ENCODE results near the gene LRRC75A.
"Not testable (repeated sequence)": the region's sequence is repeated elsewhere in the genome, so short reads cannot be mapped to it uniquely, and the experiment has no call there.

Gene LRRC75A

DNA sequence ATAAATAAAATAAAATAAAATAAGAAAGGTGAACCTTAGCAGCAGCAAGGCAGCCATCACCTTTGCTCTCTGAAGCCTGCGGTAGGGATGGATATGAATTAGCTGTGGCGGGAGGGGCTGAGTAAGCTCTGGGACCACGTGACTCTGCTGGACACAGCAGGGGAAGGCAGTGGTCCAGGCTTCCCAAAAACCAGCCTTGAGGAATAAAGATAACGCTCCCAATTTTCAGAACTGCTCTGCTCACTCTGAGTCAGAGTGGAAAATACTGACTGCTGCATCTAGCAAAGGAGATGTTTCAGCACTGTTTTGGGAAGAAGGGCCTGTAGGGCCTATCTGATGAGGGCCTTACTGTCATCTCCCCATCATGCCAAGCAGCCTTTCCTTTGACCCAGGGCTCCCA, 96.1 kb downstream of the LRRC75A start:
- not testable (repeated sequence) for DNase-seq

DNA sequence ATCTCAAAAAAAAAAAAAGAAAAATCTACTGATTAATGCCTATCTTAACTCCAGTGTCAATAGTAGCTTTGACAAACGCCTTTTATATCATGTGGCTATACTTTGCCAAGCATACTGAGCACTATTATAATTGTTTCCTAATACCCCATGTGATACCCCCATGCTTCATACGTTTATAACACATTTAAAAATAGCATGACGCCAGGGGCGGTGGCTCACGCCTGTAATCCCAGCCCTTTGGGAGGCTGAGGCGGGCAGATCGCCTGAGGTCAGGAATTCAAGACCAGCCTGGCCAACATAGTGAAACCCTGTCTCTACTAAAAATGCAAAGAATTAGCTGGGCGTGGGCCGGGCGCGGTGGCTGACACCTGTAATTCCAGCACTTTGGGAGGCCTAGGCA, 99.5 kb downstream of the LRRC75A start:
- not testable (repeated sequence) for DNase-seq
